ENCODE data around the gene XKRX. TPM values are rescaled to one million over a fixed set of nuclear protein-coding genes. Genes with fewer than 3 reads are reported as not detected.

Gene XKRX
- total and polyA plus RNA-seq, 4 donors = 0.26 to 0.32 (median 0.27) TPM; not detected in 1

DNA sequence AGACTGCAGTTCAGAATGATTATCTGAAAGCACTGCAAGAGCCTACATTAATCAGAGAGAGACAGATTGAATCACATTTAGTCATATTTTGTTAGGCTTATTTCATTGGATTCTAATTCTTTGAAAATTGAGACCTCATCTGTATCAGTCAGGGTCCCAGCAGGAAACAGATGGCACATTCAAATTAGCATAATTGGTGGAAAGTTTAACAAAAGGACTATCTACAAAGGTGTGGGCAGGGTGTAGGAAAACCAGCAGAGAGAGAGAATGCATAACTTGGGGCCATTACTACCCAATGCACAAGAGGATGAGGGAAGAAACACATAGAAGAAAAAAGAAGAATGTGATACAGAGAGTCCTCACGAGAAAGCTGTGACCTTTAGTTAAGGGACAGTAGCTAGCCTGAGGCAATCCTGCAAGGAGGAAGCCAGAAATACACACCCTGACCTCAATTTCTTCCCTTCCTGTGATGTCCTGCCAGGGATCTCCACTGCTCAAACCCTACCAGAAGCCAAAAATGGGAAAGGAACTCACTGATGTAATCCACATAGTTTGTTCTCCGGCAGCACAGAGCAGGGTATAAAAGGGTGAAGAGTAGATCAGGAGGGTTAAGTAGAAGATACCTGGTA is 17.7 kb upstream of the XKRX start:
- no peaks in the 10 kb centered on the region for H3K9me3 ChIP-seq (ENCODE audit: control insufficient read depth, low read length)
- H3K4me1 ChIP-seq (ENCODE audit: control insufficient read depth in 1 of 2, insufficient read depth in 2 of 2, low read length in 2 of 2) = no peaks in the 10 kb centered on the region
- no peaks in the 10 kb centered on the region for H3K27me3 ChIP-seq (ENCODE audit: control insufficient read depth in 1 of 2, insufficient read depth in 2 of 2, low read length in 1 of 2)
- no peak overlapping the region for H3K27ac ChIP-seq (ENCODE audit: low read depth in 1 of 2, low read length in 2 of 2)
- WGBS, 2 donors = 61 to 62% methylated on average over 2 of the region's 2 CpGs
- H3K36me3 ChIP-seq (ENCODE audit: control insufficient read depth in 1 of 2, insufficient read depth in 2 of 2, low read length in 1 of 2) = no peaks in the 10 kb centered on the region
- DNase-seq (no peak), ATAC-seq (ENCODE audit: low FRiP score) (no peak)
- intact Hi-C loops (cut with DNase I) = no loop called here
- no peak overlapping the region for H3K4me3 ChIP-seq (ENCODE audit: low read length in 2 of 2)

DNA sequence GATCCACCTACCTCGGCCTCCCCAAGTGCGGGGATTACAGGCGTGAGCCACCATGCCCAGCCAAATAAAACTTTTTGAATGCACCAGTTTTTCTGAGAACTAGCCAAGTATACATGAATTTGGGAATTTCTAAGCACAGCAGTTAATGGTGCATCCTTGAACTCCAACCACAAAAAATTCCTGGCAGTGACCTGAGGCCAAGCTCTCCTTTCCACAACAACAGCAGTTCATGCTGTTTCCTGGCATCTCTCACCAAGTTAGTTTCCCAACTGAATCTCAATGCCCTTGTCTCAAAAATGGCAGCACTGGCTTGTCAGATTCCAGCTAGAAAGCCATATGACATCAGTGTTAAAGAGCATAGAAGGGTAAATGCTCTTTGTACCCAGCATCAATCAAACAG is 15.9 kb upstream of the XKRX start:
- Histone ChIP-seq H3K9me3 (ENCODE audit: control insufficient read depth, low read length) (no peaks in the 10 kb centered on the region), H3K27ac (ENCODE audit: low read depth in 1 of 2, low read length in 2 of 2) (no peak overlapping the region), H3K4me1 (ENCODE audit: control insufficient read depth in 1 of 2, insufficient read depth in 2 of 2, low read length in 2 of 2) (no peaks in the 10 kb centered on the region), H3K36me3 (ENCODE audit: control insufficient read depth in 1 of 2, insufficient read depth in 2 of 2, low read length in 1 of 2) (no peaks in the 10 kb centered on the region), H3K27me3 (ENCODE audit: control insufficient read depth in 1 of 2, insufficient read depth in 2 of 2, low read length in 1 of 2) (no peaks in the 10 kb centered on the region), H3K4me3 (ENCODE audit: low read length in 2 of 2) (no peak overlapping the region)
- WGBS, 2 donors = 93% methylated on average over 3 of the region's 3 CpGs
- DNase-seq (no peak), ATAC-seq (ENCODE audit: low FRiP score) (no peak)
- intact Hi-C loops (cut with DNase I) = no loop called here

DNA sequence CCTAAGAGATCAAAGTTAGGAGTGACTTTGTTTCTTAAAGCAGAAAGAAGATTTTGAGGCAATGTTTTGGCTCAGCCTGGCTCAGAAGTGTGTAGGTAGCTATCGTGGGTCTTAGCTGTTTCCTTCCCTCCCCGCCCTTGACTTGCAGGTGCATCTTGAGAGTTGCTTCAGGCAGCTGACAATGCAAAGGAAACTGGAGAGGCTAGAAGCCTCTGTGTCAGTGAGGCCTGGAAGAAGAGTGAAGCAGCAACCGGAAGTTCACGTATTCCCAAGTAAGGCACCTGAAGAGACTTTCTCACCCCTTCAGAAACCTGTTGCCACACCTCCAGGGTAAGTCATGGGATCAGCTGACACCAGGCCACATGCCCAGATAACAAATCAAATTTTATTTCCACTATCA is 10.6 kb upstream of the XKRX start:
- H3K4me1 ChIP-seq (ENCODE audit: control insufficient read depth in 1 of 2, insufficient read depth in 2 of 2, low read length in 2 of 2) = no peaks in the 10 kb centered on the region
- WGBS, 2 donors = 65 to 66% methylated on average over 4 of the region's 4 CpGs
- no peaks in the 10 kb centered on the region for H3K36me3 ChIP-seq (ENCODE audit: control insufficient read depth in 1 of 2, insufficient read depth in 2 of 2, low read length in 1 of 2)
- H3K27me3 ChIP-seq (ENCODE audit: control insufficient read depth in 1 of 2, insufficient read depth in 2 of 2, low read length in 1 of 2) = no peaks in the 10 kb centered on the region
- no peaks in the 10 kb centered on the region for H3K9me3 ChIP-seq (ENCODE audit: control insufficient read depth, low read length)
- H3K27ac ChIP-seq (ENCODE audit: low read depth in 1 of 2, low read length in 2 of 2) = no peak overlapping the region
- intact Hi-C loops (cut with DNase I) = no loop called here
- DNase-seq = no peak
- no peak for ATAC-seq (ENCODE audit: low FRiP score)
- H3K4me3 ChIP-seq (ENCODE audit: low read length in 2 of 2) = no peak overlapping the region

DNA sequence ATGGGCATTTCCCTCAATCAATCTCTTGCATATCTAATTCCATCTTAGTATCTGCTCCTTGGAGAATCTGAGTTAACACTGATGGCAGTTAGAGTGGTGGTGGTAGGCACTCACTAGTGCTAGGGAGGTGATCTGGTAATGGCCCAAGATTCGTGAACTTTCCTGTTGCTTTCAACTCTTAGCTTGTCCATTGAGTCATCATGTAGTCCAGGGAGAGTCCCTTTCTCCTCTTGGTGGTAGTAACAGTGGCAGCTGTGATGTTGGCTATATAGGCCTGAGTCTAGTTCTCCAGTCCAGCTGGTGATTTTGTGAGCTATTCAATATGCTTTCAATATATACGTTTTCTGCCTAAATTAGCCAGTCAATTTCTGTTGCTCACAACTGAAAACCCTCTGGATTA is 7.0 kb upstream of the XKRX start:
- H3K4me3 ChIP-seq (ENCODE audit: low read length in 2 of 2) = no peak overlapping the region
- 60 to 81% methylated on average over 2 of the region's 2 CpGs for WGBS, 2 donors
- DNase-seq = no peak
- H3K9me3 ChIP-seq (ENCODE audit: control insufficient read depth, low read length) = no peaks in the 10 kb centered on the region
- no peak for ATAC-seq (ENCODE audit: low FRiP score)
- no peak overlapping the region for H3K27ac ChIP-seq (ENCODE audit: low read depth in 1 of 2, low read length in 2 of 2)
- no peaks in the 10 kb centered on the region for H3K36me3 ChIP-seq (ENCODE audit: control insufficient read depth in 1 of 2, insufficient read depth in 2 of 2, low read length in 1 of 2)
- no peaks in the 10 kb centered on the region for H3K27me3 ChIP-seq (ENCODE audit: control insufficient read depth in 1 of 2, insufficient read depth in 2 of 2, low read length in 1 of 2)
- intact Hi-C loops (cut with DNase I) = no loop called here
- H3K4me1 ChIP-seq (ENCODE audit: control insufficient read depth in 1 of 2, insufficient read depth in 2 of 2, low read length in 2 of 2) = no peaks in the 10 kb centered on the region

DNA sequence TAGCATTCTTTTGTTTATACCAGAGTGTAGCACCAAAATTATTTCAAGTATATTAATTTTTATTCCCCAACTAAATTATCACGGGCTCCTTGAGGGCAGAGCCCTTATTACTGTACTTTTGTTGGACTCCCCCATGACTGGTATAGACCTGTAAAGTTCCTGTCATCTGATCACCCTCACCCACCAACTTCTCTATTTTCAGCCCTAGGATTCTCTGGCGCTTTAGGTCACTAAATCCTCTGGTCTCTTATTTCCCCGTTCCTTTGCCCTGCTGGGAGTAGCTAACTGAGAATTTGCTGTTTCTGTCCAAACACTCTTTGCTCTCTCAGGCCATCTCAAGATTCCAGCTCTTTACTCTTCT is 3.2 kb upstream of the XKRX start:
- no peak overlapping the region for H3K27ac ChIP-seq (ENCODE audit: low read depth in 1 of 2, low read length in 2 of 2)
- H3K27me3 ChIP-seq (ENCODE audit: control insufficient read depth in 1 of 2, insufficient read depth in 2 of 2, low read length in 1 of 2) = no peaks in the 10 kb centered on the region
- no peak for DNase-seq
- H3K4me3 ChIP-seq (ENCODE audit: low read length in 2 of 2) = no peak overlapping the region
- H3K9me3 ChIP-seq (ENCODE audit: control insufficient read depth, low read length) = no peaks in the 10 kb centered on the region
- ATAC-seq (ENCODE audit: low FRiP score) = no peak
- no peaks in the 10 kb centered on the region for H3K36me3 ChIP-seq (ENCODE audit: control insufficient read depth in 1 of 2, insufficient read depth in 2 of 2, low read length in 1 of 2)
- intact Hi-C loops (cut with DNase I) = no loop called here
- H3K4me1 ChIP-seq (ENCODE audit: control insufficient read depth in 1 of 2, insufficient read depth in 2 of 2, low read length in 2 of 2) = no peaks in the 10 kb centered on the region
- 80 to 90% methylated on average over 3 of the region's 3 CpGs for WGBS, 2 donors

DNA sequence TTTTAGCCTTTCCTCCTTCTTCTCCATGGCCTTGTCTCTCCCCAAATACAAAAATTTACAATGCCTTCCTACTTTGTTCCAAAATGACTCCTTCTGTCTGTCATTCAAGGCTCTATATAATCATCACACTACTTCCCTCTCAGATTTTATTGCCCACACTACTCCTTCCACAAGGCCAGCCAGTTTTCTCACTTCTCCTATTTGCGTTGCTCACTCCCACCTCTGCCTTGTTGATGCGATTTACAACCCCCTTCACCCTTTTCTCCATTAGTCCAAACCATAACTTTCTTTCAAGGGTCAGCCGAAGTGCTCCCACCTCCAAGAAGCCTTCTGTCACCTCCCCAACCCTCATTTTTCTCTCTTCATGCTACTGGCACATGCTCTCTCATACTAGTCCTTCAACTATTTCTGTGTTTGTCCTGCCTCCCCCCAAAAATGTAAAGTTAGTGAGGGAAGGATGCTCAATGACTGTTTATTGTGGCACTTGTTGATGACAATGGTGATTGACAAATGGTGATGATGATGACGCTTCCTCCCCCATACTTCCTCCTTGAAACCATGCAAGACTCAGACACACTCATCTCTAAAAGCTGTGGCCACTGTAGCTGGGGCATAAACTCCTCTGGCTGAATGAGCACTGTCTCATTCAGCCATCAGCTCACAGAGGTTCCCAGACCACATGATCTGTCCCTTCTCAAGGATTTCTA is 2.7 kb upstream of the XKRX start:
- H3K9me3 ChIP-seq (ENCODE audit: control insufficient read depth, low read length) = no peaks in the 10 kb centered on the region
- ATAC-seq (ENCODE audit: low FRiP score) = no peak
- no peaks in the 10 kb centered on the region for H3K27me3 ChIP-seq (ENCODE audit: control insufficient read depth in 1 of 2, insufficient read depth in 2 of 2, low read length in 1 of 2)
- intact Hi-C loops (cut with DNase I) = no loop called here
- 76 to 90% methylated on average over 4 of the region's 4 CpGs for WGBS, 2 donors
- no peak for DNase-seq
- no peak overlapping the region for H3K27ac ChIP-seq (ENCODE audit: low read depth in 1 of 2, low read length in 2 of 2)
- H3K36me3 ChIP-seq (ENCODE audit: control insufficient read depth in 1 of 2, insufficient read depth in 2 of 2, low read length in 1 of 2) = no peaks in the 10 kb centered on the region
- H3K4me3 ChIP-seq (ENCODE audit: low read length in 2 of 2) = no peak overlapping the region
- H3K4me1 ChIP-seq (ENCODE audit: control insufficient read depth in 1 of 2, insufficient read depth in 2 of 2, low read length in 2 of 2) = no peaks in the 10 kb centered on the region

DNA sequence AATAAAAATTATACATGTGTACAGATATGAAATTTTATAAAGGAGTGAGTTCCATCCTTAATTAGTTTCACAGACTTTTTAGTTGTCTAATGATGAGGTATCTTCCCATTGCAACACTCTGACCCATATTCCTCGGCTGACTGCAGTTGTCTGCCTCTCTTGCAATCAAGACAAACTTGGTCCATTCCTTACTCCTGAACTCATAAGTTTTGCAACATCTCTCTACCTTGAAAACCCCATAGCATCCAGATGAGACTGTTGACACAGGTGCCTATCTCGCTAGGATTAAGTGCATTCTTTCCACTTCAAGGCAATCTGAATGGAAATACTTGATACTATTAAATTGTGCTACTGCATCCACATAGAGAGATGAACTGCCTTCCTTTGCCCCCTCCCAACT is 2.3 kb downstream of the XKRX start:
- WGBS, 2 donors = 79 to 90% methylated on average over 2 of the region's 2 CpGs
- no peak for DNase-seq
- Histone ChIP-seq H3K27ac (ENCODE audit: low read depth in 1 of 2, low read length in 2 of 2) (no peak overlapping the region), H3K4me1 (ENCODE audit: control insufficient read depth in 1 of 2, insufficient read depth in 2 of 2, low read length in 2 of 2) (no peaks in the 10 kb centered on the region), H3K4me3 (ENCODE audit: low read length in 2 of 2) (no peak overlapping the region), H3K27me3 (ENCODE audit: control insufficient read depth in 1 of 2, insufficient read depth in 2 of 2, low read length in 1 of 2) (no peaks in the 10 kb centered on the region), H3K9me3 (ENCODE audit: control insufficient read depth, low read length) (no peaks in the 10 kb centered on the region), H3K36me3 (ENCODE audit: control insufficient read depth in 1 of 2, insufficient read depth in 2 of 2, low read length in 1 of 2) (no peaks in the 10 kb centered on the region)
- no peak for ATAC-seq (ENCODE audit: low FRiP score)
- intact Hi-C loops (cut with DNase I) = no loop called here

DNA sequence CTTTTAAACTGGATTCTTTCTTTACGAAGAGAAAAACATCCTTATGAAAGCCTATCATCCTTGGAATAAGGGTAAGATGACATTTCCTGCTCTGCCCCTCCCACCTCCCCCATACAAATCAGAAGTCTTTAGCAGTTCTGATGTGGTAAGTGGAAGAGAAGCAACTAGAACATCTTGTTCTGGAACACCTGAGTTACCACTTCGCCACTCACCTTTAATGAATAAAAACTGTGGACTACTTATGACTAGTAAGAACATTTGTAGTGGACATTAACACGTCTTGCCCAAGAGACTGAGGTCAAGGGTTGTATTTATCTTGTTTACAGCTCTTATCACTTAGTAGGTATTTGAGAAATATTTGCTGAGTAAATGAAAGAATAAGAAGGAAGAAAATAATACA is 4.3 kb downstream of the XKRX start:
- no peaks in the 10 kb centered on the region for H3K4me1 ChIP-seq (ENCODE audit: control insufficient read depth in 1 of 2, insufficient read depth in 2 of 2, low read length in 2 of 2)
- no peaks in the 10 kb centered on the region for H3K36me3 ChIP-seq (ENCODE audit: control insufficient read depth in 1 of 2, insufficient read depth in 2 of 2, low read length in 1 of 2)
- H3K27ac ChIP-seq (ENCODE audit: low read depth in 1 of 2, low read length in 2 of 2) = no peak overlapping the region
- H3K9me3 ChIP-seq (ENCODE audit: control insufficient read depth, low read length) = no peaks in the 10 kb centered on the region
- intact Hi-C loops (cut with DNase I) = no loop called here
- 76 to 80% methylated on average over 3 of the region's 3 CpGs for WGBS, 2 donors
- no peak overlapping the region for H3K4me3 ChIP-seq (ENCODE audit: low read length in 2 of 2)
- H3K27me3 ChIP-seq (ENCODE audit: control insufficient read depth in 1 of 2, insufficient read depth in 2 of 2, low read length in 1 of 2) = no peaks in the 10 kb centered on the region
- no peak for DNase-seq
- ATAC-seq (ENCODE audit: low FRiP score) = no peak

DNA sequence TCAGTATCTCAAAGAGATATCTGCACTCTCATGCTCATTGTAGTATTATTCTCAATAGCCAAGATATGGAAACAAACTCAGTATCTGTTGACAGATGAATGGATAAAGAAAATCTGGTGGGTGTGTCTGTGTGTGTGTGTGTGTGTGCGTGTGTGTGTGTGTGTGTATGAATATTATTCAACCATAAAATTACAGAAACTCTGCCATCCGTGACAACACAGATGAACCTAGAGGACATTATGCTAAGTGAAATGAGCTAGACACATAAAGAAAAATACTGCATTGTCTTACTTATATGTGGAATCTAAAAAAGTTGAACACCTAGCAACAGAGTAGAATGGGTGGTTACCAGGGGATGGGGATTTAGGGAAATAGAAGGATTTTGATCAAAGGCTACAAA is 13.2 kb downstream of the XKRX start:
- Histone ChIP-seq H3K36me3 (ENCODE audit: control insufficient read depth in 1 of 2, insufficient read depth in 2 of 2, low read length in 1 of 2) (no peaks in the 10 kb centered on the region), H3K4me3 (ENCODE audit: low read length in 2 of 2) (no peak overlapping the region), H3K27ac (ENCODE audit: low read depth in 1 of 2, low read length in 2 of 2) (no peak overlapping the region), H3K27me3 (ENCODE audit: control insufficient read depth in 1 of 2, insufficient read depth in 2 of 2, low read length in 1 of 2) (no peaks in the 10 kb centered on the region), H3K9me3 (ENCODE audit: control insufficient read depth, low read length) (no peaks in the 10 kb centered on the region), H3K4me1 (ENCODE audit: control insufficient read depth in 1 of 2, insufficient read depth in 2 of 2, low read length in 2 of 2) (no peaks in the 10 kb centered on the region)
- intact Hi-C loops (cut with DNase I) = no loop called here
- ATAC-seq (ENCODE audit: low FRiP score) (no peak), DNase-seq (no peak)
- 63 to 66% methylated on average over 2 of the region's 2 CpGs for WGBS, 2 donors
